ENCODE data around the gene RPS19BP1. TPM values are rescaled to one million over a fixed set of nuclear protein-coding genes. Genes with fewer than 3 reads are reported as not detected.

RPS19BP1 gene
- total and polyA plus RNA-seq, 2 of the 8 experiments (the other 6 are each of a cell fraction or from before 2014, with no cell fraction given) = 77.9 to 97.9 TPM

- TF ChIP-seq CHD7 (IDR thresholded peaks at IDR 0.05; ENCODE audit: insufficient replicate concordance, low read length) (no peak), GABPA (IDR thresholded peaks at IDR 0.05; ENCODE audit: borderline replicate concordance, insufficient read depth, low read length) (no peak), TAF1 (IDR thresholded peaks at IDR 0.05; ENCODE audit: low read depth, low read length) (no peak), SUZ12 (IDR thresholded peaks at IDR 0.05; ENCODE audit: low read length) (no peak), TBP (IDR thresholded peaks at IDR 0.05; ENCODE audit: low read depth, low read length) (no peak), BRCA1 (IDR thresholded peaks at IDR 0.05; ENCODE audit: low read depth, low read length) (no peak), SIN3A (conservative IDR thresholded peaks at IDR 0.05 in 1 of 2, IDR thresholded peaks at IDR 0.05 in 1 of 2; ENCODE audit: low read depth in 1 of 2, low read length in 2 of 2) (no peak), KDM1A (IDR thresholded peaks at IDR 0.05; ENCODE audit: borderline replicate concordance, low read length) (no peak)
- TF ChIP-seq, protein P1, sequence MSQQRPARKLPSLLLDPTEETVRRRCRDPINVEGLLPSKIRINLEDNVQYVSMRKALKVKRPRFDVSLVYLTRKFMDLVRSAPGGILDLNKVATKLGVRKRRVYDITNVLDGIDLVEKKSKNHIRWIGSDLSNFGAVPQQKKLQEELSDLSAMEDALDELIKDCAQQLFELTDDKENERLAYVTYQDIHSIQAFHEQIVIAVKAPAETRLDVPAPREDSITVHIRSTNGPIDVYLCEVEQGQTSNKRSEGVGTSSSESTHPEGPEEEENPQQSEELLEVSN (IDR thresholded peaks at IDR 0.05) = no peak
Measured at GRCh38 chr22:39530116-39530515, 2.4 kb downstream of the RPS19BP1 start (continued).
